AG04449 (cell line): Measurements from ENCODE around the gene PTCSC3.

Source experiments
- CTCF ChIA-PET: fragments of 350-600 bp; formaldehyde crosslinking; extraction: SDS; loops from one replicate; lab custom pipeline; 2021; ENCODE audit warnings: antibody characterized with exemption; lab: Yijun Ruan, JAX
- POLR2A ChIA-PET: fragments of 400-600, 350-600 bp; formaldehyde crosslinking; extraction: SDS; loops from one replicate; lab custom pipeline; 2020; ENCODE audit warnings: antibody characterized with exemption, inconsistent platforms; lab: Yijun Ruan, JAX
- DNase-seq: peaks from one replicate; pipeline ENCODE4 v3.0.0-alpha.2; 2010; ENCODE audit warnings: low read depth, low spot score
- H3K4me3 ChIP-seq: 2 replicates; pipeline ENCODE4 v1.5.1; 2011; ENCODE audit warnings: low read depth, mild to moderate bottlenecking, control low read depth, low read length
- TF ChIP-seq, protein P1 (sequence below): IDR thresholded peaks from one replicate; pipeline ENCODE4 v1.5.1; 2011; ENCODE audit warnings: mild to moderate bottlenecking, moderate library complexity, low read length, control low read depth, inconsistent platforms; ENCODE audit not compliant: insufficient read depth; ENCODE audit errors: missing control alignments

PTCSC3 gene

DNA sequence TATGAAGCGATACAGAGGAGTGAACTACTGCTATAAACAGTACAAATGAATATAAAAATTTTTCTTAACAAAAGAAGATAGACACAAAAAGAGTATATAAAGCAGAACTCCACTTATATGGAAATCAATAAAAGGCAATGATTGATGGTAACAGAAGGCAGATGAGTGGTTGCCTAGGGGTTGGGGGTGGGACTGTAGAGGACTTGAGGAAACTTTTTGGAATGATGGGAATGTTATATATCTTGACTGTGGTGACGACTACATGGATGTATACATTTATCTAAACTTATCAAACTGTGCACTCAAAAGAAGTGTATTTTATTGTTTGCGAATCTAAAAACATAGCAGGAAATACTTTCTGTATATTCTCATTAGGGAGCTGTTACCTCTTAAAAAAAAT is 89.1 kb downstream of the PTCSC3 start:
- DNase-seq, result no peak
- TF ChIP-seq, protein P1, sequence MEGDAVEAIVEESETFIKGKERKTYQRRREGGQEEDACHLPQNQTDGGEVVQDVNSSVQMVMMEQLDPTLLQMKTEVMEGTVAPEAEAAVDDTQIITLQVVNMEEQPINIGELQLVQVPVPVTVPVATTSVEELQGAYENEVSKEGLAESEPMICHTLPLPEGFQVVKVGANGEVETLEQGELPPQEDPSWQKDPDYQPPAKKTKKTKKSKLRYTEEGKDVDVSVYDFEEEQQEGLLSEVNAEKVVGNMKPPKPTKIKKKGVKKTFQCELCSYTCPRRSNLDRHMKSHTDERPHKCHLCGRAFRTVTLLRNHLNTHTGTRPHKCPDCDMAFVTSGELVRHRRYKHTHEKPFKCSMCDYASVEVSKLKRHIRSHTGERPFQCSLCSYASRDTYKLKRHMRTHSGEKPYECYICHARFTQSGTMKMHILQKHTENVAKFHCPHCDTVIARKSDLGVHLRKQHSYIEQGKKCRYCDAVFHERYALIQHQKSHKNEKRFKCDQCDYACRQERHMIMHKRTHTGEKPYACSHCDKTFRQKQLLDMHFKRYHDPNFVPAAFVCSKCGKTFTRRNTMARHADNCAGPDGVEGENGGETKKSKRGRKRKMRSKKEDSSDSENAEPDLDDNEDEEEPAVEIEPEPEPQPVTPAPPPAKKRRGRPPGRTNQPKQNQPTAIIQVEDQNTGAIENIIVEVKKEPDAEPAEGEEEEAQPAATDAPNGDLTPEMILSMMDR, result no peak
- CTCF ChIA-PET, result interaction anchor here (0.7 to 7.2 kb wide), 2 partner anchors 17 to 286 kb away, joined by 4 to 65 read pairs; no protein-coding TSS in a partner anchor
- POLR2A ChIA-PET, result no interaction called here
- H3K4me3 ChIP-seq, result no peak overlapping the region

DNA sequence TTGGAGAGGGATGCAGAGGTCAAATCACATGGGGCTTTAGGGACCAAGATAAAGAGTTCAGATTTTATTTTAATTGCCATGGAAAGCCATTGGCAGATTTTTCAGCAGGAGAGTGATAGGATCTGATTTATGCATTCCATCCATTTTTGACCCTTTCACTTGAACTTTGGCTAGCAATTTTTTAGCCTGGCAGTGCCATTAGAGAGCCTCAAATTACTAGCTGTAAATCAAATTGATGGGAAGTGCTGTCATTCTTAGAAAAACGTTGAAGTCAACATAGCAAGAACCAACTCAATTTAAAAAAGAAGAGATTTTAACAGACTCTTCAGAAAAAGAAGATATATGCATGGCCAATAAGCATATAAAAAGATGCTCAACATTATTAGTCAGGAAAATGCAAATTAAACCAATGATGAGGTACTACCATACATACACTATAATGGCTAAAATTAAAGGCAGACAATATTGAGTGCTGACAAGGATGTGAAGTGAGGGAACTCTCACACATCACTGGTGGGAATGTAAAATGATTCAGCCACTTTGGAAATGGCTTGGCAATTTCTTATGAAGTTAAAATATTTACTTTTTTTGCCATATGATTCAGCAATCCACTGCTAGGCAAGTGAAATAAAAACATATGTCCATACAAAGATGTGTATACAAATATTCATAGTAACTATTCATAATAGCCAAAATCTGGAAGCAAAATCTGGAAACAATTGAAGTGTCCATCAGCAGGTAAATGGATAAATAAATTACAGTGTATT is 89.7 kb downstream of the PTCSC3 start:
- TF ChIP-seq, protein P1, result no peak
- ChIA-PET CTCF (interaction anchor here (7.2 kb wide), 1 partner anchor 16 kb away, joined by 65 read pairs; no protein-coding TSS in a partner anchor), POLR2A (no interaction called here)
- DNase-seq, result no peak
- no peak overlapping the region for H3K4me3 ChIP-seq

DNA sequence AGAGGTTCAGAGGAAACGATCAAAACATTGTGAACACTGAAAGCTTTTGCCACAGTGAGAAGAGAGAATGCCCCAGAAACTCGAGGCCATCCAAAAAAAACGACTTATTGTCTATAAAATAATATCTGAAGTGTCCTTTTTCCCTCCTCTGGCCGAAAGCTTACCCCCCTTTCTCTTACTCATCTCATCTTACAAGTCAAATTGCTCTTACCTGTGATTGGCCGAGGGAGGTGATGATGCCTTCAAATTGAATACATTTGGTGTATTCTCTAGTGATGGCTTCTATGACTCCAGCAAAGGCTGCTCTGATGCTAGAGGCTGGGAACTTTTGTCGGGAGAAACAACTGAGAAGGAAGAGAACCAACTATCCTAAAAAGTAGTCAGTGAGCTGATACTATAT is 90.7 kb downstream of the PTCSC3 start:
- POLR2A ChIA-PET, result no interaction called here

More for the DNA sequence above, 90.7 kb downstream of the PTCSC3 start:
- no peak overlapping the region for H3K4me3 ChIP-seq
- no peak for DNase-seq
- CTCF ChIA-PET, result interaction anchor here (7.2 kb wide), 1 partner anchor 15 kb away, joined by 65 read pairs; no protein-coding TSS in a partner anchor
- TF ChIP-seq, protein P1, result no peak
